HL-60/S4 (cell line): Measurements from ENCODE around the gene BCR.
"Not testable (repeated sequence)": the region's sequence is repeated elsewhere in the genome, so short reads cannot be mapped to it uniquely, and the experiment has no call there.

Experiments
- in situ Hi-C: fragments of 300-500 bp; cut with MboI; formaldehyde crosslinking; loops from 2 replicates; pipeline ENCODE4 v1.14.3; 2022; ENCODE audit warnings: low sequenced_read_pairs

Gene BCR

DNA sequence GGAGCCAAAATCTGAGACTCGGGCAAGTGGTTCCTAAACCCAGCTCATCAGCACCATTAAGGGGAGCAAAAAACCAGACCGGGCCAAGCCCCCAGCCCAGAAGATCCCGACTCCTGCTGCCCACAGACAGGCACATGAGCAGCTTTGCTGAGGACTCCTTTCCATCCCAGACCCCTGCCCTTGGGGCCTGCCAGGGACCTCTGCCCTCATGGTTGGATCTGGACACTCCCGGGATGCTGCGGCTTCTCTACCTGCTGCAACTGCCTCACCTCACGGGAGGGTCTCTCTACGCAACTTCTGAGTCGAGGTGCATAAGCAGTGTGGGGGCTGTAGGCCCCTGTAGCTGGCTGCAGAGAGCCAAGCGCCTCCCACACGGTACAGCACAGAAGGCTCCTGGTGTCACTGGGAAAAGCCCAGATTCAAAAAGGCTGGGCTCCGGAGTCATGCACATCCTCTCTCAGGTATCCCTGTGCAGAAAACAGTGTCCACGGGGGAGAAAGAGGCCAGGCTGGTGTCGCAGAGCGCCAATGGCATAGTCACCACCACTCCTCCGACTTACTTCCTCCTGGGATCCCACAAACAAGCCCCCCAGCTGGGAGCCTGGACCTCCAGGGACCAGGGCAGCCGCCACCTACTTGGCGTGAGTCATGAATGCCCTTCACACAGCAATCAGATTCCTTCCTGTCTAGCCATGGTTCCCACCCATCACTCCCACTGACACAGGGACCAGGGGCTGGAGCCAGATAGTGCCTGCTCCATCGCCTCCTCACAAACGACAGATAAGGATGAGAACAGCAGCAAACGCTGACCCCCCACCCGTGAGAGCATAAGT lies 122.1 kb downstream of the BCR start:
- in situ Hi-C loops = no loop called here

DNA sequence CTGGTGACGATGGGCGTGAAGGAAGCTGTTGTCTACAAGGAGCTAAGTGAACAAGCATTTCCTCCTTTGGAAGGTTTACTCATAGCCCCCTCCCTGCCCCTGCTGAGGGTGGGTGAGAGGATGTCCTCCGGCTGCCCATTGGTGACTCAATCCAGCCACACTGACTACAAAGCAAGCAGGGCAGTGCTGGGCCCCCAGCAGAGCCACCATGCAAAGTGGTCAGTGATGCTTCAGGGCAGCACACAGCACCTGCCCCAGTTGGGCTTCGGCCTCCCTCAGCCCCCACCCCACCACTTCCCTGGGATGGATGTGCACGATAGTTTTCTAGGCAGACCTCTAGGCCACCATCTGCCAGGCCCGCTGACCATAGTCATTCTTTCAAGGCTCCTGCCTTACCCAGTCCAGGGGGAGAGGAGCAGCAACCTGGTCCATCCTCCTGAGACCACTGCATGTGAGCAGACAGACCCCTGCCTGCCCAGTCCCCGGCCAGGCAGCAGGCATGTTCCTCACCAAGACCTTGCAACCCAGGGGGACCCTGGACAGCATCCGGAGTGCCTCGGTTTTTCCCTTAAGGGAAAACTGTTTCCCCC lies 125.1 kb downstream of the BCR start:
- in situ Hi-C loops = no loop called here

DNA sequence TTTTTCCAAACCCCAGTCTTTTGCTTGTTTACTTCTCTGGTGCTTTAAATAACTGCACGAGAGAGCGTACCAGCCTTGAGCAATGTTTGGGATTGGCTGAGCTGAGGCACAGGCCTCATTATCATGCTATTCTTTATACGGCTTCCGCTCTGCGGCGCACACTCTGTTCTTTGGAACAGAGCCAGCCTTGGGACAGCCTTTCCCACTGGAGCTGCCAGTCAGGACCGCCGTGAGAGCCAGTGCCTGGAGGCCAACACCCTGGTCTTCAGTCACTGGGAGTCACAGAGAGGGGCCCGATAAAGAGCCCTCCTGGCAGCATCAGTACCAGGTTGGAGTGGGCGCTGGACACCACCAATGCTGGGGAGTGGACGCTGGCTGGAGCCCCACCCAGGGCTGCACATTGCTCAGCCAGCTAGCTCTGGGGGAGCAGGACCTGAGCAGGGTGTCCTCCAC lies 125.6 kb downstream of the BCR start:
- in situ Hi-C loops = no loop called here

DNA sequence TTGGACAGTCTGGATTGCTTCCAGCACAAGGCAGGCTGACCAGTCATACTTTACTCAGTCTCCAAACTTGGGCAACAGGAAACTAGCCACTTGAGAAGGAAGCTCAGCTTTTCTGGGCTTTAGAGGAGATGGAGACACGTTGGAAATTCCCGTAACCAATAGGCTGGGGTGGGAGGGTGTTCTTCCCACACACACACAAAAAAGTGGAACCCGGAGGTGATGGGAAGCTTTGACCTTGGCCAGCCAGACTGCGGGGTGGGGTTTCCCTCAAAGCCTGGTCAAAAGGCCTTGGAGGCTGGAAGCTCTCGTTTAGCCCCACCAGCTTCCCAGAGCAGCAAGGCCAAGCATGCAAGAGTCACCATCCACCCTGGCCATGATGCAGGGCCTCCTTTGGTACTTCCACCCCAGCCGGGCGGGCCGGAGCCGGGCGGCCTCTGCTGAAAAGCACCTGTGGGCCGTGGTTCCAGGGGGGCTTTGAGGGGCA lies 126.2 kb downstream of the BCR start:
- in situ Hi-C loops = no loop called here

DNA sequence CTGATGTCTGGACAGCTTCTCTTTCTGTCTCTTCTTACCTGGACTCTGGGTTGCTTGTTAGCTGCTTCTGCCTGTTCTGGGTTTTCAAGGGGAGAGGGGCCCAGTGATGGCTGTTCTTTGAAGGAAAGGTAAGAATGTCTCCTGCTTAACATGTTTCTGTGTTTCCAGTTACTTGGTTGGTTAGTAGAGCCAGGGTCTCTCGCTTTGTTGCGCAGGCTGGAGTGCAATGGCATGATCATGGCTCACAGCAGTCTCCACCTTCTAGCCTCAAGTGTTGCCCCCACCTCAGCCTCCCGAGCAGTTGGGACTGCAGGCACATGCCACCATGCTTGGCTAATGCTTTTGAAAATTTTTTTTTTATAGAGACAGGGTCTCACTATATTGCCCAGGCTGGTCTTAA lies 126.6 kb downstream of the BCR start:
- in situ Hi-C loops = no loop called here

DNA sequence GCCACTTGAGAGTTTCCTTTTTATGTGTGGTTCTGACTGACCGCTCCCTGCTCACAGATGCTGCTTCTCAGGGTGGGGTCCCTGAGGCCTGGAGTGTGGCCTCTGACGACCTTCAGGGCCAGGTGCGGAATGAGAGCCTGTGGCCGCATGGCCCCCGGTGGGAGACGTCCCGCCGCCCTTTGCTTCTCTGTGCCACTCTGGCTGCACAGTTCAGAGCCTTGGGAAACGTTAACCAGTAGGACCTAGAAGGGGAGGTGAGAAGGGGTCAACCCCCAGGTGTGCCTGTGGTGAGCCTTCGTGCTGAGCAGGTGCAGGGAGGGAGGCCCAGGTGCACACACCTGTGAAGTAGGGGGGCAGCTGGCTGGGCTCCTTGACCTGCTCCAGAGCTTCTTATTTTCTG lies 127.2 kb downstream of the BCR start:
- in situ Hi-C loops = not testable (repeated sequence)

DNA sequence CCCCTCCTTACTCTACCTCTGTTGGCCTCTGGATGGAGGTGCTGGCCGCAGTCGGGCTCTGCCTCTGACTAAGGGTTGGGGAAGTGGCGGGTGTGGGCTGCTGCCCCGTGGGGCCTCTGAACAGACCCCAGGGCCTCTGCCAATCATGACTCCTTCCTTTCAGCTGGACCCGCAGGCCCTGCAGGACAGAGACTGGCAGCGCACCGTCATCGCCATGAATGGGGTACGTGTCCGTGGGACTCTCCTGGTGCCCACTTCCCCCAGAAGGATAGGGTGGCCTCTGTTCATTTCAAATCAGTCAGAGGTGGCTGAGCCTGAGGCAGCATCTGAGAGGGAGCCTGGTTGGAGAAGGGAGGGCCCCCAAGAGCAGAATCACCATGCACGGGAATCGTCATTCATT lies 129.0 kb downstream of the BCR start:
- in situ Hi-C loops = not testable (repeated sequence)

DNA sequence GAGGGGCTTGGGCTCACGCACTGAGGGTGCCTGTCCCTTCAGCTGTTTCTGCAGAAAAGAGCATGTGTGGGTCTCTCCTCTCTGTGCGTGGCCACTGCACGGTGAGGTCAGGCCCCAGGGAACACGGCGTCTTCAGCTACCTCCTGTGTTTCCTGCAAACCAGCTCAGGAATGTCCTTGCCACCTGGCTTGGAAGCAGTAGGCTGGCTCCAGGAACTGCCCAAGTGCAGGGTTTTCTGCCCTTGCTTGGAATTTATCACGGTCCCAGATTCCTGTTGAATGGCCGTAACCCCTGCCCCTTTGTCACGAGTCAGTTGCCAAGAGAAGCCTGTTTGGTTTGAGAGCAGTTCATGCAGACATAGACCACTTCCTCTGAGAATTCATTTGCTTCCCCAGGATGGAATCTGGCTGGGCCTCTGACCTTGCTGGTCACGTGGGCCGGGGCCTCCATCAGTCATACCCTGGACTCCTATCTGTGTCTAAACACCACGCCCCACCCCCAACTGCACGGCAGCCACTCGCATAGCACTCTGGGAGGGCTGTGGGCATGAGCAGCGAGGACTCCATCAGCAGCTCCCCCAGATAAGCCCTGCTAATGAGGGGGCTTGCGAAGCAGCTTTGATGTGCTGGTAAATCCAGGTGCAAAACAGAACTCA lies 130.3 kb downstream of the BCR start:
- in situ Hi-C loops = not testable (repeated sequence)

DNA sequence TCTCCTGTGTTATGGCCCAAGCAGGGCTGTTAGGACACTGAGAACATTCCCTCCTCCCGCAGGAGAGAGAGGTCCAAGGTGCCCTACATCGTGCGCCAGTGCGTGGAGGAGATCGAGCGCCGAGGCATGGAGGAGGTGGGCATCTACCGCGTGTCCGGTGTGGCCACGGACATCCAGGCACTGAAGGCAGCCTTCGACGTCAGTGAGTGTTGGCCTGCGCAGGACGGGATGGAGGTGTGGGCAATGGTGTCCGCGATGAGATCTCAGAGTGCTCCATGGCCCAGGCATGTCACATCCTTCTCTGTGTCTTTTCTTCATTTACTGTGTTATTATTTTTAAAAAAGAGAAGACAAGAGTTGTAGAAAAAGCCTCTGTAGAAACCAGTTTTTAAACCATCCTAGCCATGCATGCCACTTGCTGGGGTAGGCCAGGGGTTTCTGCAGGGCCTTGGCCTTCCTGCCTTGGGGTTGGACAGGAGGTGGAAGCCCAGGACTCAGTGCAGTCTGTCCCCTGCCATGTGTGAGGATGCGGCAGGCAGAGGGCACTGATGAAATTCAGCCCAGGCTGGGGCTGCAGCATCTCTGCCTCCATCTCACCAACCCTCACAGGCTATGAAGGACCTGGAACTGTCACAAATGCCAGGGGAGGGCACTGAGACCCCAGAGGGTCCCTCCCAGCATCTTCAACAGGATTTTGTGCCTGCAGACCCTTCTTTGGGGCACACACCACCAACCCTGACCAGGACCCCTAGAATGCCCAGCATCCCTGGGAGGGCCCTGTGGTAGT lies 131.5 kb downstream of the BCR start:
- in situ Hi-C loops = not testable (repeated sequence)

DNA sequence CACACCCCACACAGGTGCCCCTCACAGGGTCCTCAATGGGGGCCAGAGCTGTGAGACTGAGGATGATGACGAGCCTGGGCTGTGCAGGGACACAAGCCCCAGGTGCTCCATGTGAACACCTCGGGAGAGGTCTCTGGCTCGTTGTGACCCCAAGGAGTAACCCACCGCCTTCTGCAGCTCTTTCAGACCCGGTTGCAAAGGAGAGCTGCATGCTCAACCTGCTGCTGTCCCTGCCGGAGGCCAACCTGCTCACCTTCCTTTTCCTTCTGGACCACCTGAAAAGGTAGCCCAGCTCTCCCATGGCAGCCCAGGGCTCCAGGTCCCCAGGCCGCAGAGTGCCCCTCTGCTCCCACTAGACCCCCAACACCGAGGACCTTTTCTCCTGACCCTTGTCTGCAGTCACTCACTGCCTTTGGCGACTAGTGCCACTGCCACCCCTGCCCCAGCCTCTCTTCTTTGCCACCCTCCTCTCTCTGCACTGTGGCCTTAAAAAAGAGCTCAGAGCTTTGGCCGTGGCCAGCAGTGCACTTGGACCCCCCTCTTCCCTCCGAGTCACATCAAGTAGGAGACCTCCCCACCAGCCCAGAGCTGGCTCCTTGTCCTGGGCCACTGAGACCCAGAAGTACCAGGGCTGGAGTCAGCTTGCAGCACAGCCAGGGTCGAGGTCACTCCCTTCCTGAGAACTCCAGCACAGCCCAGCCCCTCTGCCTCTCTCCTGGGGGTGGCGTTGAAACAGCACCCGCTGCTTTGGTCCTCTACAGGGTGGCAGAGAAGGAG lies 133.7 kb downstream of the BCR start:
- in situ Hi-C loops = no loop called here

DNA sequence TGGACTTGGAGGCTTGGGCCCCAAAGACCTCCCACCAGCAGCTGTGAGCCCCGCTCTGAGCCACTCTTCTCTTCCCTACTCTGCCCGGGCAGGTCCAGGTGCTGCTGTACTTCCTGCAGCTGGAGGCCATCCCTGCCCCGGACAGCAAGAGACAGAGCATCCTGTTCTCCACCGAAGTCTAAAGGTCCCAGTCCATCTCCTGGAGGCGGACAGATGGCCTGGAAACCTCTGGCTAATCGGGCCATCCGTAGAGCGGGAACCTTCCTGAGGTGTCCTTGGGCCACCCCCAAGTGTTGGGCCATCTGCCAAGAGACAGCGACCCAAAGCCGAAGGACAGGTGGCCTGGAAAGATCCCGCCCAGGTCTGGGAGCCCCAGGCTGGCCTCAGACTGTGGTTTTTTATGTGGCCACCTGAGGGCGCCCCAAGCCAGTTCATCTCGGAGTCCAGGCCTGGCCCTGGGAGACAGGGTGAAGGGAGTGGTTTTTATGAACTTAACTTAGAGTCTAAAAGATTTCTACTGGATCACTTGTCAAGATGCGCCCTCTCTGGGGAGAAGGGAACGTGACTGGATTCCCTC lies 135.1 kb downstream of the BCR start:
- in situ Hi-C loops = no loop called here

DNA sequence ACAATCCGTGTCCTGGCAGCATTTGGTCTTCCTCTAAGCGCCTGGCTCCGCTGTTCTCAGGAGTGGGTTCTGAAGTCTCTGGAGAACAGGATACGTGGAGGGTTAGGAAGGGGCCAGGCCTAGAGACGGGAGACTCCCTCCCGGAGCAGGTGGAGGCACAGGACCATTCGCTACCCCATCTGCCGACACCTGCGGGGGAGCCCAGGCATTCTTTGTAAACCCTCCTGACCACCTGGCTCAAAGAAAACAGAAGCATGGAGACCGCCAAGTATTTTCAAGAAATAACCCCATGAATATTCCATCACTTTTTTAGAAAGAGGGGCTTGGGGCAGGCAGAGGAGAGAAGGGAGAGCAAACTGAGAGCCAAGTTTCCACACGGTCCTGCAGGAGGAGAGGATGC lies 136.3 kb downstream of the BCR start:
- in situ Hi-C loops = not testable (repeated sequence)

DNA sequence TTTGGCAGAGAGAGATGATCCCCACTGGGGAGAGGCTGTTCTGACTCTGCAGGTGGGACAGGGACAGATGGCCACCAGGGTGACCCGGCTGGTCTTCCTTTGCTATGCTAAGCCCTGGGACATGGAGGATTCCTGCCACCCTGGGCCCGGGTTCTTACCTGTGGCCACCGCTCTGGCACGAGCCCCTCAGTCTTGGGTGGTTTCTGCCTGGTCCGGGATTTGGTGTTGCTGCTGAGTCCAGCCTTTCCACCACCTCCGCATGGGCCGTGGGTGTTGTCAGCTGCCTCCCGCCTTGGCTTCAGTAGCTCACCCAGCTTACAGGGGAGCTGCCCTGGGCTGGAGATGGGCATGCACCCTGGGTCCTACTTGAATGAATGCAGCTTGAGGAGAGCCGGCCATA lies 138.0 kb downstream of the BCR start:
- in situ Hi-C loops = not testable (repeated sequence)

DNA sequence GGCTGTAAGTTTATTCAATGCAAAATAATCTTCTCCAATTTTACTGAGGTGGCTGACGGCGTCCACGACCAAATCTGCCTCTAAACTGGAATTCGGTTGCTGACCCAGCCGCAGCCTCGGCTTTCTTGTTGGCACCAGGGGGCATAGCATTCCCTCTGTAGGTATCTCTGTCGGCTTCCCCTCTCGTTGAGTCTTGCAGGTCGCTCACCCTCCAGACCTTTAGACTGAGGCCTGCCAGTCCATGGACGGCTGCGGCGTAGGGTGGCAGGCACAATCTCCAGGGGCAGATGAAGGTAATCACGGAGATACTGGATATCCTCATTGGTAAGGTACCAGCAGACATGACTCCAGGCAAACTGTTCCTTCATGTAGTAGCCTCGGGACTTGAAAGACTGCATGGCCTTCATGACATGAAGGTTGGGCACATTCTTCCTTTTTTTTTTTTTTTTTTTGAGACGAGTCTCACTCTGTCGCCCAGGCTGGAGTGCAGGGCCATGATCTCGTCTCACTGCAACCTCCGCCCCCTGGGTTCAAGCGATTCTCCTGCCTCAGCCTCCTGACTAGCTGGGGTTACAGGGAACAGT lies 142.3 kb downstream of the BCR start:
- in situ Hi-C loops = not testable (repeated sequence)

DNA sequence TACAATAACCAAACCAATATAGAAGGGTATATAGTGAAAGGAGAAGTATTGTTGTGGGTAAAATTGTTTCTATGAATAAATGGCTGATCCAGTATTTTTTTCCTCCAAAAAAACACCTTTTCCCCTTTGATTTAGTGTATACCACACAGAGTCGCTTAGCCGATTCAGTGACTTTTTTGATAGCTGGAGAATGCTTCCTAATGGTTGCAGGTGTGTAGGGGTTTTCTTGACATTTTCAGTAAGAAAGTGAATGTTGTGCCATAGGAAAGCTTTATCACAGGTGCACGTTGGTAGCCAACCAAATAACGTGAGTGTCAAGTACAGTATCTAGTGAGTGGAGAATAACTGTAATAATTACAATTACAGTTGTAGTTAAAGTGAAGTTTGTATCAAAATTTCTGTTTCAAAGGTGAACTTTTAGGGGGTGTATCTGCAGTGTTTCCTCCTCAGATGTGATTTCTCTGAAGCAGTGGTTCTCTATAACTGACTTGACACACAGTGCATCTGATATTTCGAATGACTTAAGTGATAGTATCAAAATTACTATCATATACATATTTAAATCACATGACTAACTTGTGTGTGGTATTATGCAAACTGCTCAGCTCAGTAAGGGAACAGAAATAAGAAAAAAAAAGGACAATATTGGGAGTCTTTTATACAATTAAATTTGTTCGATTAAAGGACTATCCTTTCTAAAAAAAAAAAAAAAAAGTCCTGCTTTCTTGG lies 143.8 kb downstream of the BCR start:
- in situ Hi-C loops = not testable (repeated sequence)

DNA sequence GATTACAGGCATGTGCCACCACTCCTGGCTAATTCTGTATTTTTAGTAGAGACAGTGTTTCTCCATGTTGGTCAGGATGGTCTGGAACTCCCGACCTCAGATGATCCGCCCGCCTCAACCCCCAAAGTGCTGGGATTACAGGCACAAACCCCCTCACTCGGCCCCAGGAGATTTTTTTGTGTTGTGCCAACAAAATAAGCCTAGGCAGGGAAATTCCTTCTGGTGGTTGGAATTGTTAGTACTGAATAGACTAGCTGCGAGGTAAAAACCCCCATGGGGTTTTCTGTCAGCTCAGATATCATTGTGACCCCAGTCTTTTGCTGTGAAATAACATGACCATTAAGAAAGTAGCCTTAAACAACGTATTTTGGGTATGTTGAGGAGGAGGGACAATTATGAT lies 144.9 kb downstream of the BCR start:
- in situ Hi-C loops = no loop called here

DNA sequence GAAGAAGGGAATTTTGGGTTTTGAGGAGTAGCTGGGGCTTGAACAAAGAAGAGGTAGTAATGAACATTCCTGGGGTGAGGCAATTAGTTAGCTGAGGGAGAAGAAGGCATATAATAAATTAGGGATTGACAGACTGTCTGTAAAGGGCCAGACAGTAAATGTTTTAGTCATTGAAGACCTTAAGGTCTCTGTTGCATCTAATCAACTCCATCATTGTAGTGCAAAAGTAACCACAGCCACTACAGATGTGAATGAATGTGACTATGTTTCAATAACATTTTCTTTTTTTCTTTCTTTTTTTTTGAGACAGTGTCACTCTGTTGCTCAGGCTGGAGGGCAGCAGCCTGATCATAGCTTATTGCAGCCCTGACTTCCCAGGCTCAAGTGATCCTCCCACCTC lies 153.5 kb downstream of the BCR start:
- in situ Hi-C loops = not testable (repeated sequence)

DNA sequence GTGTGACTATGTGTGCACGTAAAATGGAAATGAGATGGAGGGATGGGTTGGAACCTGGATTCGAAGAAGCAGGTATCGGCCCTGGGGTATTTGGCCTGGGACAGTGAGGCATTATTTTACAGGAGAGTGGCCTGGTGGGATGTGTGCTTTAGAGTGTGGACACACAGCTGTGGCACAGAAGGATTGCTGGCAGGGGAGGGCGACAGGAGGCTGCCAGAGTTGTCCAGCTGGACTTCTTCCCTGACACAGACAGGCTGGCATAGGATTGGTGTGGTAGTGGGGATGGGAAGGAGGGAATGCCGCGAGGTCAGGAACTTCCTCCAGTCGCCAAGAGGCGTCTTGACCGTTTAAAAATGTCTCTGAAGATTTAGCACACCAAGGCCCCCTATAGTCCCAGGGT lies 157.4 kb downstream of the BCR start:
- in situ Hi-C loops = not testable (repeated sequence)
